GM12891 (cell line): ENCODE measurements around the gene SLC35E4.

ENCODE experiments used
- PAX5 ChIP-seq: IDR thresholded peaks from 2 replicates; pipeline ENCODE4 v1.6.1; 2011; ENCODE audit warnings: low read length, moderate library complexity, mild to moderate bottlenecking; ENCODE audit not compliant: insufficient read depth, severe bottlenecking
- TAF1 ChIP-seq: IDR thresholded peaks from 2 replicates; pipeline ENCODE4 v1.6.1; 2011; ENCODE audit warnings: low read depth, low read length, control low read depth

GRCh38 chr22:30600921-30601320 lies 34.7 kb upstream of the SLC35E4 start:
- no peak for TF ChIP-seq PAX5
- no peak for TF ChIP-seq TAF1
